Epithelial cell of proximal tubule (primary cell): Measurements from ENCODE around the gene ADH7. TPM values are rescaled to one million over a fixed set of nuclear protein-coding genes. Genes with fewer than 3 reads are reported as not detected.

Source experiments
- DNase-seq: peaks from one replicate; pipeline ENCODE4 v3.0.0-alpha.2; 2011; ENCODE audit warnings: low read depth
- H3K4me3 ChIP-seq: 2 replicates; pipeline ENCODE4 v1.5.1; 2011; ENCODE audit warnings: low read depth, mild to moderate bottlenecking, low read length
- total RNA-seq: library from RNA; depleted of rRNA; stranded (reverse); fragments of >200 nt; gene quantifications from 2 replicates; pipeline ENCODE4 v1.2.3, GENCODE V29; 2015
- TF ChIP-seq, protein P1 (sequence below): conservative IDR thresholded peaks from 2 replicates; pipeline ENCODE4 v1.5.1; 2012; ENCODE audit warnings: low read depth, mild to moderate bottlenecking, low read length

ADH7 gene
- total RNA-seq, 1 donor from 2014 or later: not detected

DNA sequence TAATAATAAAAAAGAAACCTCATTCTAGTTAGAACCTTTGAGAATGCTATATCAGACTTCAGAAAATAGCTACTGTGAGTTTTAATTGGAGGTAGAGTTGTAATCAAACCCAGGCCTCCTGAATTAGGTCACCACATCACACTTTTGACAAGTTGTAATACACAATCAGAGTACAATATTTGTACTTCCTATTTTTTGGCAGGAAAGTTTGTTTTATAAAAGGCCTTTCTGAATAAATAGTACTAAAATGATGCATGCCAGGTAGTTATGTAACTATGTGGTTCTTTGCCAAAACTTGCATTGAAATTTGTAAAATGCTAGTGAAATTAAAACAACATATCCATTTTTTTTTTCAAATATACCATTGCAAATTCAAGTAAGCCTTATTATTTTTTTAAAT is 26.8 kb downstream of the ADH7 start:
- TF ChIP-seq, protein P1, sequence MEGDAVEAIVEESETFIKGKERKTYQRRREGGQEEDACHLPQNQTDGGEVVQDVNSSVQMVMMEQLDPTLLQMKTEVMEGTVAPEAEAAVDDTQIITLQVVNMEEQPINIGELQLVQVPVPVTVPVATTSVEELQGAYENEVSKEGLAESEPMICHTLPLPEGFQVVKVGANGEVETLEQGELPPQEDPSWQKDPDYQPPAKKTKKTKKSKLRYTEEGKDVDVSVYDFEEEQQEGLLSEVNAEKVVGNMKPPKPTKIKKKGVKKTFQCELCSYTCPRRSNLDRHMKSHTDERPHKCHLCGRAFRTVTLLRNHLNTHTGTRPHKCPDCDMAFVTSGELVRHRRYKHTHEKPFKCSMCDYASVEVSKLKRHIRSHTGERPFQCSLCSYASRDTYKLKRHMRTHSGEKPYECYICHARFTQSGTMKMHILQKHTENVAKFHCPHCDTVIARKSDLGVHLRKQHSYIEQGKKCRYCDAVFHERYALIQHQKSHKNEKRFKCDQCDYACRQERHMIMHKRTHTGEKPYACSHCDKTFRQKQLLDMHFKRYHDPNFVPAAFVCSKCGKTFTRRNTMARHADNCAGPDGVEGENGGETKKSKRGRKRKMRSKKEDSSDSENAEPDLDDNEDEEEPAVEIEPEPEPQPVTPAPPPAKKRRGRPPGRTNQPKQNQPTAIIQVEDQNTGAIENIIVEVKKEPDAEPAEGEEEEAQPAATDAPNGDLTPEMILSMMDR: no peak

GRCh38 chr4:99405433-99406115 is 29.6 kb downstream of the ADH7 start:
- H3K4me3 ChIP-seq: no peak overlapping the region
- TF ChIP-seq, protein P1: peak; percentile 94
- DNase-seq: peak; percentile 48

More for the DNA sequence above, 26.8 kb downstream of the ADH7 start:
- H3K4me3 ChIP-seq: no peak overlapping the region
- DNase-seq: no peak

DNA sequence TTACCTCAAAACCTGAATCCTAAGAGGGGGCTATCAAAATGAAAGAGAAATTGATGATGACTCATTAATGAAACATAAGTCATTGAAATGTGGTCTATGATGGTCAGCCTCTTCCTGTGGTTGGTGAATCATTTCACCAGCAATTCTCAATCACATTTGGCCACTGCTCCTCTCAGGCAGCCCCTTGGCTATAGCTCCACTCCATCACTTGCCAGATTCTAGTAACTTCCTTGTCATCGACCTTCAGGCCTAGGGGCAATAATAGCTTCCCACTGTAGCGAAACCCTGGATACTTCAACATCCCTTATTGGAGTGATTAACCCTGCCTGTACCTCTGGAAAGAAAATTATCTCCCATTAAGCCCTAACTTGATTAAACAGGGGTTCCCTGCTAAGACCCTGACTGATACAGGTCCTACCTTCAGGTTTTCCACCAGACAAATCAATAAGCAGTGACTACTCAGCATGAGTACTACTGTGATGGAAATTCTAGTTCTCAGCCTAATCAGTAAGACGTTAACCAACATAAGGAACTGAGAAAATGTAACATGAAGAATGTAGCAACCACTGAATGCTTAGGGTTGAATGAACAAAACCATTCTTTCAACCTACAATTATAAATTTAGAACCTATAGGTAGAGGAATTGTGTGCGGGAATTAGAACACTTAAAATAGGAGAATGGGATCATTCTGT is 30.4 kb downstream of the ADH7 start:
- peak overlapping the region; percentile 38 for H3K4me3 ChIP-seq
- peak; percentile 70 for DNase-seq
- TF ChIP-seq, protein P1: no peak

- DNase-seq: peak; percentile 63
- TF ChIP-seq, protein P1: no peak
Measured at GRCh38 chr4:99403380-99404184, 31.6 kb downstream of the ADH7 start.

DNA sequence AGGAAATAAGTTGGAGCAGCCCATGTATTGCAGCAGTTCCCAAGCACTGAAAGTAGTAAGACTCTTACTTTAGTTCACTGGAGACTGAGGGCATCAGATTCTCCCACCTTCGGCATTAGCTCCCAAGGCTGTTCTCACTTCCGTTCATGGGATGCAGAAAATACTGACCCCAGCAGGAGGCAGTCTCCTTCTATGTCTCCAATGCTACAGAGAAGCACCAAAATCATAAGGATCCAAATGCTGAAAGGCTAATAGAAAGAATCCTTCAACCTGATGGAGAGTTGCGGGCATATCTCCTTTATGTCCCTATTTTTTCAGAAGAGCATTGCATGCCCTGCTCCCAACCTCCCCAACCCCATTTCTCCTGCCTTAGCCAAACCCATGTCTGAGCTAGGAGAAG is 32.4 kb downstream of the ADH7 start:
- TF ChIP-seq, protein P1: peak; percentile 51
- DNase-seq: no peak
- H3K4me3 ChIP-seq: no peak overlapping the region

More at GRCh38 chr4:99403380-99404184, 31.6 kb downstream of the ADH7 start:
- H3K4me3 ChIP-seq: peak overlapping the region; percentile 38

- DNase-seq: no peak
- TF ChIP-seq, protein P1: no peak
- no peak overlapping the region for H3K4me3 ChIP-seq
Measured at GRCh38 chr4:99400831-99401230, 34.3 kb downstream of the ADH7 start.
